Measurements from ENCODE around the gene IGFBP2.

DNA sequence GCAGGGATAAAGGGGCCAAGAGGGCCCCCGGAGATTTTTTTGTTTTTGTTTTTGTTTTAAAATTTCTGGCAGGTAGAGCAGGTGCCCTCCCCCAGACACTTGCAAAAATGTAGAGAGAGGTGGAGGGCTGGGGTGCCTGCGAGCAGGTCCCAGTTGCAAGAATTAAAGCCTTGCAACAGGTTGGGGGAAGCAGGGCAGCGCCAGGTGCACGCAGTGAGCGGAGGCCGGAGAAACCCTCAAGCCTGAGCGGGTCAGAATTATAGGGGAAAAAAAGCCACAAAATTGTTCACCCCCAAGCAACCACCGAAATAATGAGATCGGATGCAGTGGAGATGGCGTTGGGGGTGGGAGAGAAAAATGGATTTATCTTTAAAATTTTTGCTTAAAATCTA is 61.6 kb downstream of the IGFBP2 start:
- TF ChIP-seq ZNF274 (IDR thresholded peaks at IDR 0.05; ENCODE audit: low read depth, low read length), result no peak
- no peak for TF ChIP-seq YY1 (IDR thresholded peaks at IDR 0.05; ENCODE audit: insufficient read depth, insufficient read length)
